MV-4-11 (cell line): ENCODE measurements around the gene RAP1GAP.
"Not testable (repeated sequence)": the region's sequence is repeated elsewhere in the genome, so short reads cannot be mapped to it uniquely, and the experiment has no call there.

ENCODE experiments used
- DNase-seq: peaks from one replicate; lab custom pipeline; 2025; lab: John Stamatoyannopoulos, UW

RAP1GAP gene

DNA sequence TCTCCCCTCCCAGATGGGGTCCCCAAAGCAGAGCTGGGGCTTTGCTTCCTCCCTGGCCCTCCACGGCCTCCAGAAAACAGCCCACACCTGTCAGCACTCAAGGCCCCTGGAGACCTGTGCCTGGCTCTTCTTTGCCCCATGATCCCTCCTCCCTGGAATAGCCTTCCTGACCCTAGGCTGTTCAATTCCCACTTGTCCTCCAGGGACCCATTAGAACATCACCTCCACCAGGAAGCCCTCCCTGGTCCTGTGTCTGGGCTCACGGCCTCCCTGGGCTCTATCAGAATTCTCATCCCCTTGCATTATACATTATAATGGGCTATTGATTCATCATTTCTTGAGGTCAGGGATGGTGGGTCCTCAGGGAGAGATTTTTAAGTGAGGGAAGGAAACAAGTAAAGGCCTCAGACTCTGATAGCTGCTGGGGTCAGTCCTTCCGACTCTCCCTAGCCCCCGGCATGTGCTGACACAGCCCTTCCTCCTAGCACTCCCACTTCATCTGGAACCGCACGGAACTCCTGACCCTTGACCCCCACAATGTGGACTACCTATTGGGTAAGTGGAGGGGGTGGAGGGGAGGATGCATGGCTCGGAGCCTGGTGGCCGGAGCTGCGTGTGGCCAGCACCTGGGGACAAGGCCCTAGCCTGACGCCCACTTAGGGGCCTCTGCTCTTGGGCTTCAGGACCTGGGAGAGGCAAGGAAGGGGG is 99.2 kb downstream of the RAP1GAP start:
- no peak for DNase-seq

GRCh38 chr1:21568809-21569385 is 100.3 kb downstream of the RAP1GAP start:
- no peak for DNase-seq

DNA sequence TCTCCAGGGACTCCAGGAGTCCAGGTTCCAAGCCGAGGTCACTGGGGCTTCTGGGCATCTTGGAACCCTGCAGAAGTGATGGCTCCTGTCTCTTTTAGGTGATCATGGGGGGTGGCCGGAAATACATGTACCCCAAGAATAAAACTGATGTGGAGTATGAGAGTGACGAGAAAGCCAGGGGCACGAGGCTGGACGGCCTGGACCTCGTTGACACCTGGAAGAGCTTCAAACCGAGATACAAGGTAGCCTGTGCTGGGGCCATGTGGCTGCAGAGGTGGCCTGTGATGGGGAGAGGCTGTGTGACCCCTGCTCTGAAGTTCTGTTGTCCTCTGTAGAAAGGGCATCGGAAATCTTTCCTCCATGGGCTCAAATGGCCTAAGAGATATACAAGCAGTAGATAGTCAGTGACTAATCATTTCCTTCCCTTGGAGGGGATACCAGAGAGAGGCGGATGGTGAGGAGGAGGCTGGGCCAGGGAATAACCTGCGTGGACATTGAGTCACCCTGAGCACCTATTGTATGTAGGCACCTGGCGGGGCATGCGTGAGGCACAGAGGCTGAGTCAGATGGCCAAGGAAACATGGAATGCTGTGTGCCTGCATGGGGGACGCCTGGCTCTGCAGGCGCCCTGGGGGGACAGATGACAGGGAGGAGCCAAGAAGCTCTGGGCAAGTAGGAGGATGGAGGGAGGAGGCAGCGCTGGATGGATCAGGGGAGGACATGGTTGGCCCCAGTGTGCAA is 101.0 kb downstream of the RAP1GAP start:
- DNase-seq = no peak

- no peak for DNase-seq
Measured at GRCh38 chr1:21567241-21568005, 101.7 kb downstream of the RAP1GAP start.

DNA sequence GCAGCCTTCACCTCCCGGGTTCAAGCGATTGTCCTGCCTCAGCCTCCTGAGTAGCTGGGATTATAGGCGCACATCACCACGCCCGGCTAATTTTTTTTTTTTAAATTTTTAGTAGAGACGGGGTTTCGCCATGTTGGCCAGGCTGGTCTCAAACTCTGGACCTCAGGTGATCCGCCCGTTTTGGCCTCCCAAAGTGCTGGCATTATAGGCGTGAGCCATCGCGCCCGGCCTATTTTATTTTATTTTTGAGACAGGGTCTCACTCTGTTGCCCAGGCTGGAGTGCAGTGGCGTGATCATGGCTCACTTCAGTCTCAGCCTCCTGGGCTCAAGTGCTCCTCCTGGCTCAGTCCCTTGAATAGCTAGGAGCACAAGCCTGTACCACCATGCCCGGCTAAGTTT is 102.8 kb downstream of the RAP1GAP start:
- DNase-seq = not testable (repeated sequence)

DNA sequence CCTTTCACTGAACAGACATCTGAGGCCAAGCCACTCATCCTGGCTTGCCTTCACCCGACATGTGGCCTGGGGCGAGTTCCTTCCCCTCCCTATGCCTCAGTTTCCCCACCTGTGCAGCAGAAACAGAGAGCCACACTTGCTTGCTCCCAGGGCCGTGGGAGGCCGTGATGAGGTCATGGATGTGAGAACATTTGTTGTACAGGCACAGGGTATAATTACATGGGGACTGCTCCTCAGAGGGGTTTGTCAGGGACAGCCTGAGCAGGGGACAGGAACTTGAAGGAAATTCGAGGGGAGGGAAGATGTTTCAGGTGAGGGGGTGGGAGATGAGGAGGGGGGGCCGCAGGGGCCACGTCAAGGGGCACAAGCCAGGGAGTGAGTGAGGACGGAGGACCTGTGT is 103.9 kb downstream of the RAP1GAP start:
- DNase-seq = no peak

DNA sequence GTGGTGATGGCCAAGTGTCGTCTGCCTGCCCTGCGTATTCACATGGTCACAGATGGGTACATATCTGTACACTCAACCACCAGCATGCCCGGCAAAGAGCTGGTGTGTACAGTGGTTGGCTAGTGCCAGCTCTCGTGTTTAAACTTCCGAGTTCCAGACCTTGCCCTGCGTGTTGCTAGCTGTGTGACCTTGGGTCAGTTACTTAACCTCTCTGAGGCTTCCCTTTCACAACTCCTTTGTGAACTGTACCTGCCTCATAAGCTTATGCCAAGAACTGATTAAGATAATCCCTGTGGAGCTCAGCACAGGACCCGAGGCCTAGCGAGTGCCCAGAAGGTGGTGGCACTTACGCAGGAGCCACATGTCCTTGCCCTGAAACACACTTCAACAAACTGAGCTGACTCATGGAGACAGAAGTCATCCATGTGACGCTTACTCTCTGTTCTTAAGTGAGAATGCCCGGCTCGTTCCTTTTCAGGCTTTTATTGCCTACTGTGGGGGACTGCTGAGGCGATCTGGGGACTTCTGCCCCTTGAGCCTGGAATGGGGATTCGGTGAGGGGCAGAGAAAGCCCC is 104.5 kb downstream of the RAP1GAP start:
- DNase-seq = no peak

GRCh38 chr1:21563971-21564370 is 105.2 kb downstream of the RAP1GAP start:
- DNase-seq = no peak

- no peak for DNase-seq
Measured at GRCh38 chr1:21562896-21563295, 106.3 kb downstream of the RAP1GAP start.

- DNase-seq = no peak
Measured at GRCh38 chr1:21560916-21561638, 108.1 kb downstream of the RAP1GAP start.

GRCh38 chr1:21559788-21560567 is 109.2 kb downstream of the RAP1GAP start:
- DNase-seq = no peak

- no peak for DNase-seq
Measured at GRCh38 chr1:21553116-21553926, 115.8 kb downstream of the RAP1GAP start.

GRCh38 chr1:21552715-21553114 is 116.4 kb downstream of the RAP1GAP start:
- peak; percentile 90 for DNase-seq

GRCh38 chr1:21550866-21551475 is 118.2 kb downstream of the RAP1GAP start:
- DNase-seq = no peak

GRCh38 chr1:21550097-21550496 is 119.1 kb downstream of the RAP1GAP start:
- peak; percentile 58 for DNase-seq

DNA sequence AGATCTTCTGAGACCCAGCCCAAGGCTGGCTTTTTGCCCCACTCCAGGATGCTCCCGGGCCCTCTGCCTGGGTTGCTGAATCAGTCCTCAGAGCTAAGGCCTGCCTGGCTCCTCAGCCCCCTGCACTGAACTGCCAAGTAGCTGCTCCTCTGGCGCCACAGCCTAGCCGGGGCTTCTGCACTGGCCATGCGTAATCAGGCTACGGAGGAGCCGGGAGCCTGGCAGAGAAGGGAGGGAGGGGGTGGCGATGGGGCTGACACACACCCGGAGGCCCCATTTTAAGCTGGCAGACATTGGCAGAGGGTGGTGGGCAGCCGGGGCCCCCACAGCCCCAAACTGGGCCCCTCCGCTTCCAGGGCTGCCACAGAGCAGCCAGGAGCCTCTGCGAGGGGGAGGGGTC is 121.3 kb downstream of the RAP1GAP start:
- no peak for DNase-seq
